Activated naive CD4-positive, alpha-beta T cell treated with anti-CD3 and anti-CD28 coated beads for 36 hours (primary cell): Measurements from ENCODE around the gene PPP1R11. TPM values are rescaled to one million over a fixed set of nuclear protein-coding genes. Genes with fewer than 3 reads are reported as not detected.
"Not testable (repeated sequence)": the region's sequence is repeated elsewhere in the genome, so short reads cannot be mapped to it uniquely, and the experiment has no call there.

ENCODE experiments used
- CTCF ChIA-PET: fragments of 350-600 bp; sonication (Branson Sonifier 250); formaldehyde crosslinking; loops from one replicate; lab custom pipeline; 2021; ENCODE audit warnings: antibody characterized with exemption; lab: Charles Lee
- DNase-seq: peaks from one replicate; pipeline ENCODE4 v3.0.0-alpha.2; 2020
- H3K27ac Mint-ChIP-seq: one replicate; pipeline ENCODE4 v1.8.0; 2021; ENCODE audit warnings: mild to moderate bottlenecking, mixed read lengths
- H3K27me3 Mint-ChIP-seq: one replicate; pipeline ENCODE4 v1.8.0; 2021; ENCODE audit warnings: low read depth, mixed read lengths
- H3K36me3 Mint-ChIP-seq: one replicate; pipeline ENCODE4 v1.8.0; 2021; ENCODE audit warnings: low read depth, mixed read lengths
- H3K4me1 Mint-ChIP-seq: one replicate; pipeline ENCODE4 v1.8.0; 2021; ENCODE audit warnings: low read depth, mixed read lengths
- H3K4me3 Mint-ChIP-seq: one replicate; pipeline ENCODE4 v1.8.0; 2021; ENCODE audit warnings: mild to moderate bottlenecking, moderate library complexity, mixed read lengths
- H3K9me3 Mint-ChIP-seq: one replicate; pipeline ENCODE4 v1.8.0; 2021; ENCODE audit warnings: mixed read lengths
- intact Hi-C: fragments of 100-400 bp; cut with micrococcal nuclease; formaldehyde crosslinking; loops from one replicate; pipeline ENCODE4 v1.15.1; 2023
- total RNA-seq, 2 experiments: library from RNA; stranded (reverse); gene quantifications; one replicate each; pipeline ENCODE4 v1.2.3, GENCODE V29; 2021

PPP1R11 gene
- total RNA-seq, 2 experiments from 2014 or later, result 42.8 to 46.6 TPM

GRCh38 chr6:30113841-30114240, 46.8 kb downstream of the PPP1R11 start:
- Mint-ChIP-seq H3K27me3 (peaks cover 16% of the 10 kb centered on the region), H3K27ac (no peak overlapping the region), H3K4me3 (no peak overlapping the region), H3K9me3 (no peaks in the 10 kb centered on the region), H3K4me1 (peaks cover 11% of the 10 kb centered on the region), H3K36me3 (no peaks in the 10 kb centered on the region)
- DNase-seq, result no peak
- intact Hi-C loops, result no loop called here
- CTCF ChIA-PET, result interaction anchor here (1.8 to 2.9 kb wide), 2 partner anchors 9 to 17 kb away, joined by 3 to 16 read pairs; no protein-coding TSS in a partner anchor

GRCh38 chr6:30116724-30117123, 49.7 kb downstream of the PPP1R11 start:
- H3K27me3 Mint-ChIP-seq, result peaks cover 7% of the 10 kb centered on the region
- H3K27ac Mint-ChIP-seq, result no peak overlapping the region
- no peak overlapping the region for H3K4me3 Mint-ChIP-seq

GRCh38 chr6:30118691-30119090, 51.7 kb downstream of the PPP1R11 start:
- DNase-seq, H3K4me3 Mint-ChIP-seq, H3K27ac Mint-ChIP-seq, H3K9me3 Mint-ChIP-seq, intact Hi-C loops, H3K27me3 Mint-ChIP-seq, H3K36me3 Mint-ChIP-seq, H3K4me1 Mint-ChIP-seq: not testable (repeated sequence)
- CTCF ChIA-PET, result interaction anchor here (1.0 to 1.3 kb wide), 3 partner anchors 12 to 15 kb away, joined by 3 to 4 read pairs (median 3); no protein-coding TSS in a partner anchor

More at GRCh38 chr6:30116724-30117123, 49.7 kb downstream of the PPP1R11 start:
- DNase-seq, result no peak
- Mint-ChIP-seq H3K36me3 (no peaks in the 10 kb centered on the region), H3K4me1 (peaks cover 11% of the 10 kb centered on the region), H3K9me3 (no peaks in the 10 kb centered on the region)
- intact Hi-C loops, result no loop called here
- CTCF ChIA-PET, result interaction anchor here (1.0 to 2.3 kb wide), 4 partner anchors 9 to 15 kb away, joined by 4 to 6 read pairs (median 4); no protein-coding TSS in a partner anchor

Other genes with a start within 250 kb of the PPP1R11 start
- gene HLA-G, start 239.4 kb upstream of the PPP1R11 start, total RNA-seq, result under 1 TPM in 1 of 2 experiments, not detected in 1; 0.22 TPM
- 1,000 to 10,000 TPM; 1,509 to 1,515 TPM for gene HLA-A, start 124.7 kb upstream of the PPP1R11 start, total RNA-seq
- 10 to 100 TPM; 74.6 to 77.8 TPM for gene POLR1H, start 5.9 kb upstream of the PPP1R11 start, total RNA-seq
- not detected for gene RNF39, start 8.6 kb downstream of the PPP1R11 start, total RNA-seq
- gene TRIM31, start 45.9 kb downstream of the PPP1R11 start, total RNA-seq, result under 1 TPM in 1 of 2 experiments, not detected in 1; 0.17 TPM
- gene TRIM40, start 68.9 kb downstream of the PPP1R11 start, total RNA-seq, result not detected
- gene TRIM10, start 94.0 kb downstream of the PPP1R11 start, total RNA-seq, result under 1 TPM; 0.19 to 0.25 TPM
- gene TRIM15, start 96.3 kb downstream of the PPP1R11 start, total RNA-seq, result 1 to 10 TPM in 1 of 2 experiments, under 1 TPM in 1; 0.79 to 2.2 TPM
- gene TRIM26, start 146.2 kb downstream of the PPP1R11 start, total RNA-seq, result 10 to 100 TPM; 36.8 to 38.7 TPM